Stomach (tissue), 4 donors: Measurements from ENCODE around the gene MYT1.

Experiments
- POLR2A ChIP-seq, 4 donors: fragments of 450-650 bp; IDR thresholded peaks; one replicate each; pipeline ENCODE4 v1.6.1; 2016; ENCODE audit warnings: antibody characterized with exemption in 4 of 4, control low read depth in 2 of 4, mild to moderate bottlenecking in 1 of 4, moderate library complexity in 1 of 4
- TF ChIP-seq, protein P1 (sequence below), 7 experiments: fragments of 450-650 bp in 4 of 7; fragments of 200-600 bp in 3 of 7; sonication (generic) in 3 of 7; IDR thresholded peaks; one replicate each; pipeline ENCODE4 v1.5.1; 2016 to 2019; ENCODE audit warnings: antibody characterized with exemption in 7 of 7, control low read depth in 2 of 7, mild to moderate bottlenecking in 1 of 7

DNA sequence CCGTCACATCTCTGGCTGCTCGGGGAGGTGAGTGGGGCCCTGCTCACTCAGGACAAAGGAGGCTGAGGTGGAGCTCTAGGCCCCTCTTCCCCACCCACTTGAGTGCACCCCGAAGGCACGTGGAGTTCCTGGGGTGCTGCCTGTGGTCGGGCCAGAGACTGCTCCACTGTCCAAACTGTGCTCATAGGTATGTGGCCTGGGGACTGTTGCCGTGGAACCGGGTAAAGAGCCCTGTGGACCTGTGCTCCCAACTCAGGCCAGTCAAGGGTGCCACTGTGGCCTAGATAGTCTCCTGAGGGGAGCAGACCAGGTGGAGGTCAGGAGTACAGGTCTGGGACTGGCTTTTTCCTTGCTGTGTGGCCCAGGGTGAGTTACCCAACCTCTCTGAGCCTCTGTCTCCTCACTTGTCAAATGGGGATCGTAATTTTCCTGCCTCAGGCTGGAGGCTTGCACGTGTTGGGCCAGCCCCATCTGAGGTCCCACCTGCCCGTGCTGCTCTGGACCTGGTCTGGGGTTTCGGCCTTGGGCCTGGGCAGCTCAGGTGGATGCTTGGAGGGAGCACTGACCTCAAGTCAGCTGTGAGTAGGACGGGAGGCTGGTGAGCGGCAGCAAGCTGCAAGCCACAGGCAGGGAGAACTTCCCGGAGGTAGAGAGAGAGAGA lies 44.4 kb upstream of the MYT1 start:
- TF ChIP-seq, protein P1, sequence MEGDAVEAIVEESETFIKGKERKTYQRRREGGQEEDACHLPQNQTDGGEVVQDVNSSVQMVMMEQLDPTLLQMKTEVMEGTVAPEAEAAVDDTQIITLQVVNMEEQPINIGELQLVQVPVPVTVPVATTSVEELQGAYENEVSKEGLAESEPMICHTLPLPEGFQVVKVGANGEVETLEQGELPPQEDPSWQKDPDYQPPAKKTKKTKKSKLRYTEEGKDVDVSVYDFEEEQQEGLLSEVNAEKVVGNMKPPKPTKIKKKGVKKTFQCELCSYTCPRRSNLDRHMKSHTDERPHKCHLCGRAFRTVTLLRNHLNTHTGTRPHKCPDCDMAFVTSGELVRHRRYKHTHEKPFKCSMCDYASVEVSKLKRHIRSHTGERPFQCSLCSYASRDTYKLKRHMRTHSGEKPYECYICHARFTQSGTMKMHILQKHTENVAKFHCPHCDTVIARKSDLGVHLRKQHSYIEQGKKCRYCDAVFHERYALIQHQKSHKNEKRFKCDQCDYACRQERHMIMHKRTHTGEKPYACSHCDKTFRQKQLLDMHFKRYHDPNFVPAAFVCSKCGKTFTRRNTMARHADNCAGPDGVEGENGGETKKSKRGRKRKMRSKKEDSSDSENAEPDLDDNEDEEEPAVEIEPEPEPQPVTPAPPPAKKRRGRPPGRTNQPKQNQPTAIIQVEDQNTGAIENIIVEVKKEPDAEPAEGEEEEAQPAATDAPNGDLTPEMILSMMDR (IDR thresholded peaks at IDR 0.05): no peak
- no peak for TF ChIP-seq POLR2A (IDR thresholded peaks at IDR 0.05)
